Measurements from ENCODE around the gene MIEF1.

Gene MIEF1

GRCh38 chr22:39470451-39471291, 31.4 kb upstream of the MIEF1 start:
- no peak for DNase-seq (ENCODE audit: extremely low read depth in 1 of 2, low read depth in 1 of 2)

GRCh38 chr22:39471381-39472141, 30.5 kb upstream of the MIEF1 start:
- DNase-seq (ENCODE audit: extremely low read depth in 1 of 2, low read depth in 1 of 2): no peak

- no peak for DNase-seq (ENCODE audit: extremely low read depth in 1 of 2, low read depth in 1 of 2)
Observed at GRCh38 chr22:39472570-39473556, 29.2 kb upstream of the MIEF1 start.

- no peak for DNase-seq (ENCODE audit: extremely low read depth in 1 of 2, low read depth in 1 of 2)
Observed at GRCh38 chr22:39473851-39474250, 28.2 kb upstream of the MIEF1 start.

- DNase-seq (ENCODE audit: extremely low read depth in 1 of 2, low read depth in 1 of 2): no peak
Observed at GRCh38 chr22:39474351-39475111, 27.6 kb upstream of the MIEF1 start.

- DNase-seq (ENCODE audit: extremely low read depth in 1 of 2, low read depth in 1 of 2): no peak
Observed at GRCh38 chr22:39475337-39475736, 26.8 kb upstream of the MIEF1 start.

- no peak for DNase-seq (ENCODE audit: extremely low read depth in 1 of 2, low read depth in 1 of 2)
Observed at GRCh38 chr22:39475902-39476301, 26.2 kb upstream of the MIEF1 start.

GRCh38 chr22:39476664-39477063, 25.4 kb upstream of the MIEF1 start:
- DNase-seq (ENCODE audit: extremely low read depth in 1 of 2, low read depth in 1 of 2): no peak

GRCh38 chr22:39477542-39477941, 24.5 kb upstream of the MIEF1 start:
- no peak for DNase-seq (ENCODE audit: extremely low read depth in 1 of 2, low read depth in 1 of 2)

GRCh38 chr22:39478441-39478850, 23.6 kb upstream of the MIEF1 start:
- DNase-seq (ENCODE audit: extremely low read depth in 1 of 2, low read depth in 1 of 2): no peak

GRCh38 chr22:39479254-39479653, 22.8 kb upstream of the MIEF1 start:
- no peak for DNase-seq (ENCODE audit: extremely low read depth in 1 of 2, low read depth in 1 of 2)

GRCh38 chr22:39480557-39480956, 21.5 kb upstream of the MIEF1 start:
- DNase-seq (ENCODE audit: extremely low read depth in 1 of 2, low read depth in 1 of 2): no peak

GRCh38 chr22:39481054-39481453, 21.0 kb upstream of the MIEF1 start:
- no peak for DNase-seq (ENCODE audit: extremely low read depth in 1 of 2, low read depth in 1 of 2)

GRCh38 chr22:39481595-39481994, 20.5 kb upstream of the MIEF1 start:
- DNase-seq (ENCODE audit: extremely low read depth in 1 of 2, low read depth in 1 of 2): no peak

- DNase-seq (ENCODE audit: extremely low read depth in 1 of 2, low read depth in 1 of 2): no peak
Observed at GRCh38 chr22:39482768-39483167, 19.3 kb upstream of the MIEF1 start.

GRCh38 chr22:39486951-39487825, 14.9 kb upstream of the MIEF1 start:
- no peak for DNase-seq (ENCODE audit: extremely low read depth in 1 of 2, low read depth in 1 of 2)

- no peak for DNase-seq (ENCODE audit: extremely low read depth in 1 of 2, low read depth in 1 of 2)
Observed at GRCh38 chr22:39487826-39488520, 14.1 kb upstream of the MIEF1 start.

GRCh38 chr22:39488563-39489083, 13.5 kb upstream of the MIEF1 start:
- DNase-seq (ENCODE audit: extremely low read depth in 1 of 2, low read depth in 1 of 2): no peak

Data from activated CD8-positive, alpha-beta memory T cell treated with anti-CD3 and anti-CD28 coated beads for 1 hour (primary cell).